NCI-H1694 (cell line): ENCODE measurements around the gene C1orf159.

Experiments used
- DNase-seq: peaks from one replicate; lab custom pipeline; 2025; lab: John Stamatoyannopoulos, UW

Gene C1orf159

GRCh38 chr1:1132042-1132950 lies 16.4 kb upstream of the C1orf159 start:
- no peak for DNase-seq

- no peak for DNase-seq
Observed at GRCh38 chr1:1130206-1131120, 14.6 kb upstream of the C1orf159 start.

- no peak for DNase-seq
Observed at GRCh38 chr1:1129381-1129821, 13.5 kb upstream of the C1orf159 start.

GRCh38 chr1:1128454-1129139 lies 12.7 kb upstream of the C1orf159 start:
- no peak for DNase-seq

- DNase-seq, result no peak
Observed at GRCh38 chr1:1127551-1128451, 11.9 kb upstream of the C1orf159 start.

- DNase-seq, result no peak
Observed at GRCh38 chr1:1125945-1126344, 10.1 kb upstream of the C1orf159 start.

- no peak for DNase-seq
Observed at GRCh38 chr1:1124786-1125642, 9.1 kb upstream of the C1orf159 start.

- no peak for DNase-seq
Observed at GRCh38 chr1:1124508-1124785, 8.6 kb upstream of the C1orf159 start.

GRCh38 chr1:1123581-1124507 lies 8.0 kb upstream of the C1orf159 start:
- DNase-seq, result no peak

- no peak for DNase-seq
Observed at GRCh38 chr1:1122981-1123480, 7.1 kb upstream of the C1orf159 start.

- no peak for DNase-seq
Observed at GRCh38 chr1:1122078-1122811, 6.4 kb upstream of the C1orf159 start.

- DNase-seq, result no peak
Observed at GRCh38 chr1:1121611-1122077, 5.8 kb upstream of the C1orf159 start.

GRCh38 chr1:1120866-1121591 lies 5.1 kb upstream of the C1orf159 start:
- DNase-seq, result no peak

GRCh38 chr1:1120096-1120495 lies 4.2 kb upstream of the C1orf159 start:
- no peak for DNase-seq

GRCh38 chr1:1119272-1119890 lies 3.5 kb upstream of the C1orf159 start:
- no peak for DNase-seq

- no peak for DNase-seq
Observed at GRCh38 chr1:1118876-1119220, 3.0 kb upstream of the C1orf159 start.
